HG02938 (cell line): ENCODE results near the gene DDX56.

Experiments used
- ATAC-seq: cut with Tn5 transposase; IDR thresholded peaks from one replicate; pipeline ENCODE4 v1.9.1; 2021; ENCODE audit warnings: mild to moderate bottlenecking, moderate library complexity; ENCODE audit not compliant: unreplicated experiment

DDX56 gene

DNA sequence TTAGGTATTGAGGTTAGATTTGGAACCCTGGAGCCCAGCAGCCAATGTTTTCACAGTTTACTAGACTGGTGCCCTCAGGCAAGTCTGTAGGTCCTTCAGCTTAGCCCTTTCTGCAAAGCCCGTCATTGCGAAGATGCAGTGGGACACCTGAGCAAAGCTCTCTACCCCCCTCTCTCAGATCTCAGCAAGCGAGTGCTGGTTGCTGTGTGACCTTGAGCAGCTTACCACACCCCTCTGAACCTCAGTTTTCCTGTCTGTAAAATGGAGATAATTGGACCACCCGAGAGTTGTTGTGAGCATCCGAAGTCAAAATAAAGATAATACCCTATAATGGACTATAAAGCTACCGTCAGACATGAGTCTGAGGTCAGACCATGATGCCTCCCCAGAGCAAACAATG lies 36.3 kb downstream of the DDX56 start:
- ATAC-seq: no peak

DNA sequence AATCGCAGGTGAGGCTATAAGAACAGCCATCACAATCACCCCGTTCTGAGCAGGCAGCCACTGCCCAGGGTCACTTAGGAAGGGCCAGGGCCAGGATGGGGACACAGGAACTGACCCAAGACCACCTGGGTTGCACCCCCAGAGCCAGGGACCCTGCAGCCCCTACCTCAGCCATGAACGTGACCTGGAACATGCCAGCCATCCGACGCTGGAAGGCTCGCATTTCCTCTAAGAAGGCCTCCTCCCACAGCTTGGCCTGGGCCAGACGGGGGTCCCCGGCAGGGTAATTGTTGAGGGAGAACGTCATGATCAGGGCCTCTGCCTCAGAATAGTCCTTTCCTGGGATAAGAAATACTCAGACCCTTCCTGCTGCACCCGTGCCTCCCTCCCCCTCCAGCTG lies 37.6 kb downstream of the DDX56 start:
- no peak for ATAC-seq

DNA sequence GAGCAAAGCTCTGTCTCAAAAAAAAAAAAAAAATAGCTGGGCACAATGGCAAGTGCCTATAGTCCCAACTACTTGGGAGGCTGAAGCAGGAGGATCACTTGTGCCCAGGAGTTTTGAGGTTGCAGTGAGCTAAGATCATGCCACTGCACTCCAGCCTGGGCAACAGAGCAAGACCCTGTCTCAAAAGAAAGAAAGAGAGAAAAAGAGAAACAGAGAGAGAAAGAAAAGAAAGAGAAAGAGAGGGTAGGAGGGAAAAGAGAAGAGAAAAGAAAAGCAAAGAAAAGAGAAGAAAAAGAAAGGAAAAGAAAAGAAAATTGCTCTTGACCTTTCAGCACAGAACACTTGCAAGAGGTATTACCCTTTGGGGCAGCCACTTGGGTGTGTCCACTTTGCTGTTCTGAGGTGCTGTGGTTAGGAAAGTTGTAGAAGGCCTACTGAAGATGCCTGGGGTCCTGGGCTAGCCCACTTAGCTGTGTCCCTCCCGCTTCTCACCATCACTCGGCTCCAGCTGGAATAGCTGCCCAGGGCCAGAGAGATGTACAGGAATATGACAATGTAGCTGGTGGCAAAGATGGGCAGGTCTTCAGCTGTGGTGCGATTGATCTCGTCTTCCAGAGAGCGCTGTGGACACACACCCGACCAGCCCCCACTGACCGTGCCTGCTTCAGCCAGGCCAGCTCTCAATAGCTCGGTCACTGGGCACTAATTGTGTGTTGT lies 38.2 kb downstream of the DDX56 start:
- no peak for ATAC-seq

DNA sequence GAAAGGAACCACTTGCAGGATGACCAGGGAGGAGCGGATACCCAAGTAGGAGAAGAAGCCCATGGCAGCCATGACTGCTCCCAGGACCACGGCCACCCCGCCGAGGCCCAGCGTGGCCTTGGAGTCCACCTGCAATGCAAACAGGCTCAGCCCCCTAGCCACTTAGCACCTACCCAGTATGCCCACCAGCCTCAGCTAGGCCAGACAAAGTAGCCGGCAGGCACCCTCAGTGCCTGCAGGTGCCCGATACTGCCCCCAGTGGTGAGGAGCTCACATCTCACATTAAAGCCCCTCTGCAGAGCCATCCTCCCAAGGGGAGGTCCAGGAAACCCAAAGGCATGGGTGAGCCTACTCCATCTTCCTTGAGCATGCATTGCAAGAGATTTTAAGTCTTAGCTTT lies 39.2 kb downstream of the DDX56 start:
- no peak for ATAC-seq

DNA sequence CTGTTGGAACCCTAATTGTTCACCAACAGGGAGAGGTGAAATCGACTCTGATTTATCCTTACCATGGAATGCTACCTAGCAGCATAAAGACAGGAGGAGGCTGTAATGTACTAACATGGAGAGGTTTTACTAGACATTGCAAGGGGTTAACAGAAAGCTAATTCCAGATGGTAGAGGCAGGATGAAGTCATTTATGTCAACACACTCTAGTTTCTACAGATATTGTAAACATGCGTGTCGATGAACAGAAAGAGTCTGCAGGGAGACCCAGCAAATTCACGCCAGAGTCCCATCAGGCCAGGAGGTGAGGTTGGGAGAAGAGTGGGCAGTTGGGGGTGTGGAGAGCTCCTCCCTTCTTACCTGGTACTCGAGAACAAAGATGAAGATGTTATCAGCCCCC lies 39.6 kb downstream of the DDX56 start:
- ATAC-seq: no peak

DNA sequence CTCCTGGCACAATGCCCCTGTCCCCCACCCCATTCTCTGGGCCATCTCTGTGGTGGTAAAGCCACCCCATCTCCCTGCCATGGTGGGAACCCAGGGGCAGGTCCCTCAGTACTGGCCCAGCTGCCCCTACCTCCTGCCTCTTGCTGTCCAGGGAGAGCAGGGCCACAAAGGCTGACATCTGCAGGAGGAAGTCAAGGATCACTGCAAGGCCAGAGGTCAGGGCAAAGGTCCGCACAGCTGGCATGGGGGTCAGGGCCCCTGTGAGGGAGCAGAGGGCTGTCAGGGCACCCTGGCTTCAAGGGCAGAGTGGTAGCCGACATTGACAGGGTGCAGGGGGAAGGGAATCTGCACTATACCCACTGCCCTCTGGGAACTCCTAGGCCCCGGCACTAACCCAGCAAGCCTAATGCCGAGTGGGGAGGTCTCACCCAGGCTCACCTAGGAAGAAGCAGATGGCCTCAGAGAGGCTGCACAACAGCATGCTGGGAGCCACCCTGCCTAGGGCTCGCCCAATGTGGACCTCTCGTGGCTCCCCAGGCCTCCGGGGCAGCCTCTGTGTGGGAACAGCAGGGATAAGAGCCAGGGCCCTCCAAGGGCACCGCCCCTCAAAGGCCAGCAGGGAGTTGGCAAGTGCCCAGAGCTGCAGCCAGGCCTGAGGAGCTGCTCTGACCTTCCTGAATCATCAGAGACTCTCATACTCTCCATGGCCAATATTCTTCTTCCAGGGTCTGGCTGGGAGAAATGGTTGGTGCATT lies 40.2 kb downstream of the DDX56 start:
- no peak for ATAC-seq

DNA sequence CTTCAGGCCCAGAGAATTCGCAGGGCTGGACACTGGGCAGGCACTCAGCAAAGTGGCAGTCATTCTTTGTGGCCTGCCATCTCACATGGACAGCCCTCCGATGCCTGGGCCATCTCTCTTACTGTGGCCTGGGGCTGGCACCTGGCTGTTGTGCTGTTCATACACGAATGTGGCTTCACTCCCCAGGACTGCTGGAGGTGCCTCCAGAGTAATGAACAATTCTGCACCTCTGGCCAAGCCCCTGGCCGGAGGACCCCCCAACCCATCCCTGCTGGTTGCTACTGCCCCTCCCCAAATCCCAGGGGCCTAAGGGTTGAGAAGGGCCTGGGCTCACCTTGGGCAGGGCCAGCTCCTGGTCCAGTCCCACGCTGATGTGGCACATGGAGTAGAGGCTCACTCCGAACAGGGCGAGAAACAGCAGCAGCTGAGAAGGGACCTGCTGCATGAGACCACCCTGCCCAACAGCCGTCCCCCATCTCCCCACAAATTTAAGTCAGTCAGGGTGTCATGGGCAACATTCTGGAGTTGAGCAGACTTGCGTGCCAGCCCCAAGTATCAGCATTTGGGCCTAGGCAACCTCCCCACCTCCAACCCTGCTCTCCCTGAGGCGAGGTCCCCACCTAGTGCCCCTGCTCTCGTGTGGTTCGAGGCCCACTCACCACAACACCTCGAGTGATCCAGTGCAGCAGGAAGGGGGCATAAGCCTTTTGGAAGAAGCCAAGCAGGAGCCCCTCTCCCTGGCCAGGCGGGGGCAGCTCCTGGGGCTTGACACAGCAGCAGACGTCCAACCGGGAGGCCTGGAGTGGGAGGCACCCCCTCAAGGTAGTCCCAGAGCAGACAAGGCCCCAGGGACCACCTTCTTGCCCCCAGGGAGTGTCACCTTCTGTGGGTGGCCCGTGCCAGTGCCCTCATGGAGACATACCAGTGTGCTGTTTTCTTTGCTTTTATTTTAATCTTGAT lies 42.0 kb downstream of the DDX56 start:
- no peak for ATAC-seq

DNA sequence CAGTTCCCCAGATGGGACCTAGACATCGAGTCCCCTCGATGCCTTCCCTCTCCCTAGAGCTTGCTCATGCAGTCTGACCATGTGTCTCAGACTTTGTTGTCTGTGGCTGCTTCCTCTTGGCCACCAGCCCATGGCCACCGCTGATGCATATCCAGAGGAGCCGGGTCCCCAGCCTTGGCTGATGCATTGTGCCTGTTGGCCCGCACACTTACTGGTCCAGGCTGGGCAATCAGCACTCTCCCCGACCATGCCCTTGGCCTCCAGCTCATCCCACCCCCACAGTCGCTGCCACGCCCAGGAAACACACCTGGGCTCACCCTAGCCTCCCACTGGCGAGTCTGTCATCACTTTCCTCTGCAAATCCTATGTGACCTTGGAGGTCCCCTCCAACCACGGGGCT lies 42.7 kb downstream of the DDX56 start:
- ATAC-seq: no peak

DNA sequence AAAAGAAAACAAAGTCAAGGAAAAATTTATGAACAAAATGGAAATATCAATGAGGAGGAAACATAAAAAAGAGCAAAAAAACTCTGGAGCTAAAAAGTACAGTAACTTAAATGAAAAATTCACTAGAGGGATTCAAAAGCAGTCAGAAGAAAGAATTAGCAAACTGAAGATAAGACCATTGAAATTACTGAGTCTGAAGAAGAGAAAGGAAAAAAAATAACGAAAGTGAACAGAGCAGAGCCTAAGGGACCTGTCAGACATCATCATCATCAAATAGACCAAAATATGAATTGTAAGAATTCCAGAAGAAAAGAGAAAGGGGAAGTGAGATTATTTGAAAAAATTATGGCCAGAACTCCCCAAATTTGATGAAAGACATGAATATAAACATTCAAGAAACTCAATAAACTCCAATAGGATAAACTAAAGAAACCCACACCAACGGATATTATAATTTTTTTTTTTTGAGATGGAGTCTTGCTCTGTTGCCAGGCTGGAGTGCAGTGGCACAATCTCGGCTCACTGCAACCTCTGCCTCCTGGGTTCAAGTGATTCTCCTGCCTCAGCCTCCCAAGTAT lies 48.8 kb downstream of the DDX56 start:
- no peak for ATAC-seq

DNA sequence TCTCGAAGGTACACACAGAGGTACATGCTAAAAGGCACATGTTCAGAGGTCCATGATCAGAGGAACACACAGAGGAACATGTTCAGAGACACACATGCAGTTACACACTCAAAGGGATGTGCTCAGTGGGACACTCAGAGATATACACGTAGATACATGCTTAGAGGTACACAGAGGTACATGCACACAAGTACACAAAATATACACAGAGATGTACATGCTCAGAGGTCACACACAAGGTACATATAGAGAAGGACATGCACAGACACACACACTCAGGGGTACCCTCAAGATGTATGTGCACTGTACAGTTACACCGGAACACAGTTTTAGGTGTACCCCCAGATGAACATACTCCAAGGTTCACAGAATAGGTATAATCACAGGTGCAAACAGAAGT lies 51.4 kb downstream of the DDX56 start:
- ATAC-seq: no peak

DNA sequence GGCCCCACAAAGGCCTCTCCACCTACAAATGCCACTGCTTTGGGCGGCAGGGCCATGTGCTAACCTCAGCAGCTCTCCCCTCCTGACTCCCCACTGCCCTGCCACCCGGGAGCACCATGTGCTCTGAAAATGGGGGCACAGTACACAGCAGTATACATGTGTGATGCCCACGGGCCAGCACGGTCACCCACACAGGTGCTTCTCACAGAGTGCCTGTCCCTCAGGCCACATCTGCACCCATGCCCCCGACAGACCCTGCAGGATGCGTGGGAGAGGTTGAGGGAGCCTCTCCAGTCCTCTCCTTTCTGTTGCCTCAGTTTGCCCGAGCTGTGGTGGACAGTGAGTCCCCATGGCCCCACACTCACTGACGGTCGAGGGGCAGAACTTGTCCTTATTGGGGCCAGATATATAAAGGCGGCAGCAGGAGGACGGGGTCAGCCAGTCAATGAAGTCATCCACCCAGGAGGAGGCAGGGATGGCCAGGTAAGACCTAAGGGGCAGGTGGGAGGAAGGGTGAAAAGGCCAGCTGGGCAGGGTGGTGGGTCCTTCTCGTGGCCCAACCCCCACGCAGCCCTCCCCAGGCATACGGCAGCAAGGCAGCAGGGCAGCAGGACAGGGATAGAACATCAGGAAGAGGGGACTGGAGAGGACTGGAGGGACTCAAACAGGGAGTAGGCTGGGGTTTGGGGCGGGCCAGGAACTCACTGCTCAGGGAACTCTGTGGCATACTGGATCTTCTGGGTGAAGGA lies 52.2 kb downstream of the DDX56 start:
- ATAC-seq: no peak

DNA sequence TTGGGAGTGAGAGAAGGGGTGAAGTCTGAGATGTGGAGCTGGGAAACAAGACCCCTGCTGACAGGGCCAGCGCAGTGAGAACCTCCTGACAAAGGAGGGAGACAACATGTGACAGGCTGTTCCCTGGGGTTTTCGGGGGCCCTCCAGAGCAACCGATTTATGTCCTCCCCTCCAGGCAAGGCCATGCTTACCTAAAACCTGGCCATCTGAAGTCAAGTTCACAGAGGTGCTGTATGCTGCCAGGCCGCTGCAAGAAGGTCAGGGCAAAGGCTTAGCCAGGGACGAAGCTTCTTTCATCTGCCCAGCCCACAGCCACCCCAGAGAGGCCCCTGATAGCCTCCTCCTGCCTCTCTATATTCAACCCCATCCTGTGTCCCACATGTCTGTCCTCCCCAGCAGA lies 53.1 kb downstream of the DDX56 start:
- no peak for ATAC-seq

DNA sequence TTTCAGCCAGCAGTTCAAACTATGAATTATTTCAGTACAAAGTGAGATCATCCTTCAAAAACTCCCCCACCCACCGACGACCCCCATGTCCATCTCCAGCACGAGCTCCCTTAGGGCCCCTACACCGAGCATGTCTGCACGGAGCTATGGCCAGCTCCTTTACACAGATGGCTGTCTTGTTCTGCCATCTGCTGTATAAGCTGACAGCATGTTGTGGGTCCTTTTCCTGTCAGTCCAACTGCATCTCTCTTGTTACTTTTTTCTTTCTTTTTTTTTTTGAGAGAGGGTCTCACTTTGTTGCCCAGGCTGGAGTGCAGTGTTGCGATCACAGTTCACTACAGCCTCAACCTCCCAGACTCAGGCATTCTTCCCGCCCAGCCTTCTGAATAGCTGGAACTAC lies 54.2 kb downstream of the DDX56 start:
- no peak for ATAC-seq

DNA sequence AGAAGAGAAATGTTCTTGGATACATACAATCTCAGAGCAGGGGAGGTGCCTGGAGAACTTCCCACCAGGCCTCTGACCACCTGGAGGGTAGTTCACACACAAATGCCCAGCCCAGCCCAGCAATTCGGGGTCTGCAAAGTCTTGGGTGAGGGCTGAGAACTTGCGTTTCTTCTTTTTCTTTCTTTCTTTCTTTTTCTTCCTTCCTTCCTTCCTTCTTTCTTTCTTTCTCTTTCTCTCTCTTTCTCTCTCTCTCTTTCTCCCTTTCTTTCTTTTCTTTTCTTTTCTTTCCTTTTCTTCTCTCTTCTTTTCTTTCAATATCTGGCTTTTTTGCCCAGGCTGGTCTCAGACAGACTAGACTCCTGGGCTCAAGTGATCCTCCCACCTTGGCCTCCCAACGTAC lies 54.9 kb downstream of the DDX56 start:
- ATAC-seq: no peak

DNA sequence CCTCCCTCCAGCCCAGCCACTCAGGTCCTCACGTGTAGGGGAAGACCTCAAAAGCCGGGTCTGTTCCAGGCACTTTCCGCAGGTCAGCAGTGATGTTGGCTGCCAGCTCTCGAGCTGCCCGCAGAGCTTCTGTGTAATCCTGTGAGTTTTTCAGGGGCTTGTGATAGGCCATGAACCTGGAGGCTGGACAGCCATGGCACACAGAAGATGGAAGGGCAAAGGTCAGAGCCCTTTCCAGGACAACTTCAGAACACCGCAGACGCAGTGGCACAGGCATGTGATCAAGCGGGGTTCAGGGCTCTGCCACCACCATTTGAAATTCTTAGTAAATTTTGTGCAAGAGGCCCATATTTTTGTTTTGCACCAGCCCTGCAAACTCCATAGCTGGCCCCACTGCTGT lies 56.5 kb downstream of the DDX56 start:
- ATAC-seq: no peak
